OCI-LY3 (cell line): ENCODE results near the gene SYT1.

Experiments used
- H2AFZ ChIP-seq: fragments of 200-600, 300-600 bp; shearing (Covaris generic); 2 replicates; pipeline ENCODE4 v1.6.0; 2014; ENCODE audit warnings: antibody characterized with exemption, low read depth, low read length
- H3K27ac ChIP-seq: fragments of 200-600, 300-600 bp; sonication (generic); 2 replicates; pipeline ENCODE4 v1.5.1; 2014; ENCODE audit warnings: mild to moderate bottlenecking, low read length, moderate library complexity, mixed read lengths
- H3K27me3 ChIP-seq: fragments of 200-600, 300-600 bp; sonication (generic); 2 replicates; pipeline ENCODE4 v1.6.1; 2014; ENCODE audit warnings: low read depth, low read length, mixed read lengths
- H3K36me3 ChIP-seq: fragments of 200-600, 300-600 bp; sonication (generic); replicated peaks from 2 replicates; pipeline ENCODE3; 2014; ENCODE audit warnings: low read depth, low read length, mixed read lengths
- H3K4me1 ChIP-seq: fragments of 300-600, 200-600 bp; sonication (generic); 2 replicates; pipeline ENCODE4 v1.6.1; 2014; ENCODE audit warnings: low read length, mixed read lengths
- H3K4me2 ChIP-seq: fragments of 200-600, 300-600 bp; sonication (generic); 2 replicates; pipeline ENCODE4 v1.6.1; 2014; ENCODE audit warnings: low read length, mixed read lengths
- H3K4me3 ChIP-seq: fragments of 300-600, 200-600 bp; sonication (generic); 2 replicates; pipeline ENCODE4 v1.5.1; 2014; ENCODE audit warnings: antibody characterized with exemption, mild to moderate bottlenecking, low read length, moderate library complexity
- H3K79me2 ChIP-seq: fragments of 300-600, 200-600 bp; shearing (Covaris generic); 2 replicates; pipeline ENCODE4 v1.6.1; 2014; ENCODE audit warnings: mild to moderate bottlenecking, low read length, mixed read lengths
- H3K9ac ChIP-seq: fragments of 300-600, 200-600 bp; shearing (Covaris generic); 2 replicates; pipeline ENCODE4 v1.6.0; 2014; ENCODE audit warnings: mild to moderate bottlenecking, low read length, moderate library complexity
- H3K9me3 ChIP-seq: fragments of 200-600, 300-600 bp; shearing (Covaris generic); 2 replicates; pipeline ENCODE4 v1.6.1; 2014; ENCODE audit warnings: low read length, mixed read lengths; ENCODE audit not compliant: insufficient read depth
- H4K20me1 ChIP-seq: fragments of 200-600, 300-600 bp; sonication (generic); 2 replicates; pipeline ENCODE4 v1.6.1; 2016; ENCODE audit warnings: low read length, mixed read lengths; ENCODE audit not compliant: insufficient read depth
- EZH2phosphoT487 ChIP-seq: fragments of 200-600 bp; shearing (Covaris generic); IDR thresholded peaks from 2 replicates; pipeline ENCODE4 v1.6.1; 2018; ENCODE audit warnings: antibody characterized with exemption, mixed run types, low read depth
- TF ChIP-seq, protein P1 (sequence below): fragments of 200-600, 300-600 bp; sonication (generic); IDR thresholded peaks from 2 replicates; pipeline ENCODE4 v1.5.1; 2014; ENCODE audit warnings: antibody characterized with exemption, low read length, low read depth

The SYT1 gene

DNA sequence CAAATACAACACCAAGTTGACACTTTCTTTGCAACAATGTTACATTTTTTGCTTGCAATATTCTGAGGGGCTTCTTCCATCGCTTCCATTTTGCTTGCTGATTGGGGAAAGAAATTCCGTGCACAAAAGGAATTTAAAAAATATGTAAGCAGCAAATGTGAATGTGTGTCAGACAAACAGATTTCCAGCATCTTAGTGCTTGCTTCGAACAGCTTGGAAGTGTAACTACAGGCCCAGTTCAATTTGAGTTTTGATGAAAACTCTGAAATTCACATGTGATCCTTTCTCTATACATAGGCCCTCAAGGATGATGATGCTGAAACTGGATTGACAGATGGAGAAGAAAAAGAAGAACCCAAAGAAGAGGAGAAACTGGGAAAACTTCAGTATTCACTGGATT, 427.1 kb downstream of the SYT1 start:
- Histone ChIP-seq H2AFZ (no peak overlapping the region), H3K27me3 (no peaks in the 10 kb centered on the region), H3K4me2 (no peak overlapping the region), H3K9ac (no peak overlapping the region), H3K27ac (no peak overlapping the region), H3K4me3 (no peak overlapping the region), H4K20me1 (no peaks in the 10 kb centered on the region), H3K79me2 (no peaks in the 10 kb centered on the region), H3K36me3 (no peaks in the 10 kb centered on the region), H3K4me1 (no peaks in the 10 kb centered on the region), H3K9me3 (no peaks in the 10 kb centered on the region)
- TF ChIP-seq, protein P1, sequence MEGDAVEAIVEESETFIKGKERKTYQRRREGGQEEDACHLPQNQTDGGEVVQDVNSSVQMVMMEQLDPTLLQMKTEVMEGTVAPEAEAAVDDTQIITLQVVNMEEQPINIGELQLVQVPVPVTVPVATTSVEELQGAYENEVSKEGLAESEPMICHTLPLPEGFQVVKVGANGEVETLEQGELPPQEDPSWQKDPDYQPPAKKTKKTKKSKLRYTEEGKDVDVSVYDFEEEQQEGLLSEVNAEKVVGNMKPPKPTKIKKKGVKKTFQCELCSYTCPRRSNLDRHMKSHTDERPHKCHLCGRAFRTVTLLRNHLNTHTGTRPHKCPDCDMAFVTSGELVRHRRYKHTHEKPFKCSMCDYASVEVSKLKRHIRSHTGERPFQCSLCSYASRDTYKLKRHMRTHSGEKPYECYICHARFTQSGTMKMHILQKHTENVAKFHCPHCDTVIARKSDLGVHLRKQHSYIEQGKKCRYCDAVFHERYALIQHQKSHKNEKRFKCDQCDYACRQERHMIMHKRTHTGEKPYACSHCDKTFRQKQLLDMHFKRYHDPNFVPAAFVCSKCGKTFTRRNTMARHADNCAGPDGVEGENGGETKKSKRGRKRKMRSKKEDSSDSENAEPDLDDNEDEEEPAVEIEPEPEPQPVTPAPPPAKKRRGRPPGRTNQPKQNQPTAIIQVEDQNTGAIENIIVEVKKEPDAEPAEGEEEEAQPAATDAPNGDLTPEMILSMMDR, result no peak
- no peak for TF ChIP-seq EZH2phosphoT487

DNA sequence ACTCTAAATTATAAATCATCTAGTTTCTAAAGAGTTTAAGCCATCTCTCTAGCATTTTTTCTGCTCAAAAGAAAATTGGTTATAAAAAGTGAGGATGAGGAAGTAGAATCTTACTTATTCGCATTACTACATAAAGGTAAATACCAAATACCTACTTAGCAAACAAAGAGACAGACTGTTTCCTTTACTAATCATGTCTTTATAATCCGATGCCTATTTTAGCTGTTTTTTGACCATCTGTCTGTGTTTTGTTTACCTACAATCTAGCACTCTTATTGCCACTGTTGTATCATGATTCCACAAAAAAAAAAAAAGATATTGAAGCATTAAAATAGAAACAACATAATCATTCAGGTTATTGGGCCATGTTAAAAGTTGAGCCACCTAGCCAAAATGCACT, 430.0 kb downstream of the SYT1 start:
- no peaks in the 10 kb centered on the region for H3K36me3 ChIP-seq
- no peaks in the 10 kb centered on the region for H3K9me3 ChIP-seq
- H3K79me2 ChIP-seq, result no peaks in the 10 kb centered on the region
- TF ChIP-seq, protein P1, result no peak
- TF ChIP-seq EZH2phosphoT487, result no peak
- no peaks in the 10 kb centered on the region for H3K27me3 ChIP-seq
- no peak overlapping the region for H2AFZ ChIP-seq
- no peaks in the 10 kb centered on the region for H3K4me1 ChIP-seq
- H3K27ac ChIP-seq, result no peak overlapping the region
- no peak overlapping the region for H3K4me3 ChIP-seq
- H3K4me2 ChIP-seq, result no peak overlapping the region
- no peaks in the 10 kb centered on the region for H4K20me1 ChIP-seq
- H3K9ac ChIP-seq, result no peak overlapping the region

DNA sequence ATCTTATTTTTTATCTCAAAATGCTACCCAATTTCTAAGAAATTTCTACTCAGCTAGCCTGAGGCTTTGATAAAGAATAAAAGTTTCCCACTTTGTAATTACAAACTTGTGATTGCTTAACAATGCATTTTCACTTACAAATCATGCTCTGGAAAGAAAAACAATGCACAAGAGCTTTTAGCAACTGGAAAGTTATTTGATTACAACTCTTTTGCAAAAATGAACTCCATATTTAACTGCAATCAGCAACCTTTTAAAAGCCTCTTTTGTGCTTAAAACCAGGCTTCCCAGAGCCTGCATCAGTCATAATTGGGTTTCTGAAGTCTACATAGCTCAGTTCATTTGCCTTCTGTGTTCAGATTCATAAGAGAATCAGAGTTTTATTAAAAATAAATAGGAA, 431.0 kb downstream of the SYT1 start:
- Histone ChIP-seq H3K79me2 (no peaks in the 10 kb centered on the region), H3K4me1 (no peaks in the 10 kb centered on the region), H3K4me3 (no peak overlapping the region), H3K36me3 (no peaks in the 10 kb centered on the region), H3K9me3 (no peaks in the 10 kb centered on the region), H3K4me2 (no peak overlapping the region), H4K20me1 (no peaks in the 10 kb centered on the region), H3K27ac (no peak overlapping the region), H3K27me3 (no peaks in the 10 kb centered on the region), H2AFZ (no peak overlapping the region), H3K9ac (no peak overlapping the region)
- TF ChIP-seq EZH2phosphoT487, result no peak
- TF ChIP-seq, protein P1, result no peak

DNA sequence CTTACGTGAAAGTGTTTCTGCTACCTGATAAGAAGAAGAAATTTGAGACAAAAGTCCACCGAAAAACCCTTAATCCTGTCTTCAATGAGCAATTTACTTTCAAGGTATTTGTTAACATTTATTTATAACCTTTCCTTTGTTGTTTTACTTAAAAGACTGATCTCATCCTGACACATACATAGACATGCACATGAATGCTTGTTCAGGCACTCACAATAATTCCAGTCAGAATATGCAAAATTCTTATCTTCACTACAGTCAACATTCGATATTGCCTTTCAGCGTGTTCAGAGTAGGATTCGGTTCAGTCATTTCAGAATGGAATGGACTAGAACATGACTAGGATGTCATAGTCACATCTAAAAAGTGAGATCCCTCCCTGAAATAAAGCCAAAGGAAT, 431.6 kb downstream of the SYT1 start:
- Histone ChIP-seq H2AFZ (no peak overlapping the region), H3K4me2 (no peak overlapping the region), H3K36me3 (no peaks in the 10 kb centered on the region)

More for the DNA sequence above, 431.6 kb downstream of the SYT1 start:
- Histone ChIP-seq H3K27me3 (no peaks in the 10 kb centered on the region), H3K79me2 (no peaks in the 10 kb centered on the region), H3K4me3 (no peak overlapping the region), H4K20me1 (no peaks in the 10 kb centered on the region), H3K9ac (no peak overlapping the region), H3K27ac (no peak overlapping the region), H3K9me3 (no peaks in the 10 kb centered on the region), H3K4me1 (no peaks in the 10 kb centered on the region)
- TF ChIP-seq, protein P1, result no peak
- TF ChIP-seq EZH2phosphoT487, result no peak
